NCI-H2029 (cell line): Measurements from ENCODE around the gene DIAPH3.
A peak's percentile ranks its signal among the peaks of the same experiment; 100 is the strongest.

Experiments
- DNase-seq: peaks from one replicate; lab custom pipeline; 2025; lab: John Stamatoyannopoulos, UW

The DIAPH3 gene

DNA sequence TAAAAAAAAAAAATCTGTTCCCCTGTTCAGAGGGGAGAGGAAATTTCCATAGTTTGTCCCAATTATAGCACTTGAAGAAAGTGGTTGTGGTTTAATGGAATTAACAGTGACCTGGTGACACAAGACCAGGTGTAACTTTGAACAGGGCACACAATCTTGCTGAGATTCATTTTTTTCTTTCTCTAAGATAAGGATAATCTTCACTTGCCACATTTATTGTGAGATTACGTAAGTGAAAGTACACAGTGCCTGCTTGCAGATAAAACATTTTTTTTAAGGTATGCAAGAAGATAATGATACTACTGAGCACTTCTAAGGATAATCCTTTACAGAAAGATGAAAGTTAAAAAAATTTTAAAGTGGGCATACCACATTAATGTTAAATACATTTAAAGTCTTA lies 448.1 kb downstream of the DIAPH3 start:
- no peak for DNase-seq

DNA sequence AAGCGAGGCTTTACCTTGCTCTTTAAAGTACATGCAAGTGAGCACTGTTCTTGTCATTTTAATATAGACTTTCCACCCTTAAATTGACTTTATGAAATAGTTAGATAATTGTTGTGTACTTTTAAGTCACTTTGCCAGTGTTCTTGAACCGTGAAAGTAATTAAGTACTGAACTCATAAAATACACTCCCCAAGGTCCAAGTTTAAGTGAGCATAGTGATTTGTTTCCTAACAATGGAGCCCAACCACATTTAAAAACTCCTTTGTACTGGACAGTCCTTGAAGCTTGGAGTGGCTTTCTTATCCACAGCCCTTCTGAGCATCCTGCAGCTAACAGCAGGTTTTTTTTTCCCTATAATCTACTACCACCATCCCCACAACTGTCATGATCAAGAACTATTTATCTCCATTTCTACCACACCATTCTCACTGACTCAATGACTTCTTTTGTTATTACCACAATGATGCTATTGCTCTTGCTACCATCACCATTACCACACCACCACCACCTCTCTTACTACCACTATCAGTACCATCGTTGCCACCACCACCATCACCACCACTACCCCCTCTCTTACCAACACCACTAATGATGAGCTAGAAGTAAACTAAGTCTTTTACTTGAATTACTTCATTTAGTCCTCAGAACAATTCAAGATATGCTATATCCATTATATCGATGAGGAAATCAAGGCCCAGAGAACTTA lies 452.6 kb downstream of the DIAPH3 start:
- no peak for DNase-seq

DNA sequence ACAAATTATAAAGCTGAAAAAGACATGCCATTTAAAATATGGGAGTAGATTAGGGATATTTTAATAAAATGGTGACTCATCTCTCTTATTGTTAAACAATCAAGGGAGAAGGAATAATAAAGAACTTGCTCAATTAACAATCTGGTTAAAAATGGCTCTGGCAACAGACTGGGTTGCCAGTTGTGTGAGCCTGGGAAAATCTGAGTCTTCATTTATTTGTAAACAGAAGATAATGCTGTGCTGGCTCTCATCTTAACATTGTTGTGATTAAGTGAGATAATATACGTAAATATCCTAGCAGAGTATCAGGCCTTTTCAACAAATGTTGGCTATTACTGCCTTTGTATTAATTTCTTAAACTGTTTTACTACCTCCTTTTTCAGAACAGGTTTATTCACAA lies 453.3 kb downstream of the DIAPH3 start:
- no peak for DNase-seq

DNA sequence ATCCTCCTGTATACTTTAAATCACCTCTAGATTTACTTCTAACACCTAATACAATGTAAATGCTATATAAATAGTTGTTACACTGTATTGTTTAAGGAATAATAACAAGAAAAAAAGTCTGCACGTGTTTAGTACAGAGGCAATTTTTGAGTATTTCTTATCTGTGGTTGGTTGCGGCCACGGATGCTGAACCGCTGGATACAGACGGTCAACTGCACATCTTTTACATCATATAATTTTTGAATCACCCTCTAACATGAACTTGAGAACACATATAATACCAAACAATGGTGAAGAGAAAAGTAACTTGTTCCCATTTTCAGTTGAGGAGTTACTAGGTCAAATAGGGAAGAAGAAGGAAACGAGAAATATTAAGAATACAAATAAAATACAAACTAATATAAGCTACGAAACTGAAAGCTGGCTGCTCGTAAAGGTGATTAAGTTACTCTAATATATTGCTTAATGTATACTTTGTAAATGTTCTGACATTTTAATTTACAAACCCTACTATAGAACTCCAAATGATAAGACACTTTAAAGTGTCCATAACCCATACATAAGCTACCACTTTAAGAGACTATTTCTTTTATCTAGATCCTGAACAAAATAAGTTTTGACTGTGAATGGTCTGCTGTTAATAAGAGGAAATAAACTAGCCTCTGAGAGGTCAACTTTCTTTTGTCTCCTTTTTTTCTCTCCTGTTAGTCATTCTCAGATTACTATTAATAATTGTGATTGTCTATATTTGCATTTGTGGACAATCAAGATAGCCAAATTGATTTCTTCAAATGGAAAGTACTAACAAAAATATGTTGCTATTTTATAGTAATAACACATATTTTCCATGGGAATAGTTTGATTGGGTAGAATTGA lies 457.4 kb downstream of the DIAPH3 start:
- no peak for DNase-seq

DNA sequence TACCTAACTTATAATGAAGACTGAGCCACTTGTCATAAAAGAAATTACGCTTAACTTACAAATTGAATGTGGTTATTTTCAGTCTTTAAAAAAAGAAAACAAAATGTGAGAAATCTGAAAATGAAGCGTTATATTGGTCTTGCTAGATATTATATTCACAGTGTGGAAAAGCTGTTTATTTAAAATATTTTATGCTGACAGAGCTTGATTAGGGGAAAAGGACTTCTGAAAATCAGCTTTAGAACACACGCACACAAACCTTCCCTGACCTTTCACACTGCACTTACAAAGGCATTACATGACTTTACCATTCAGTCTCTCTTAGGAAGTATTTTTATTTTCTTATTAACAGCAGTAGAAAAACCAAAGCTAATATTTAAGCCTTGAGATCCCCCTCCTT lies 461.5 kb downstream of the DIAPH3 start:
- DNase-seq: no peak

DNA sequence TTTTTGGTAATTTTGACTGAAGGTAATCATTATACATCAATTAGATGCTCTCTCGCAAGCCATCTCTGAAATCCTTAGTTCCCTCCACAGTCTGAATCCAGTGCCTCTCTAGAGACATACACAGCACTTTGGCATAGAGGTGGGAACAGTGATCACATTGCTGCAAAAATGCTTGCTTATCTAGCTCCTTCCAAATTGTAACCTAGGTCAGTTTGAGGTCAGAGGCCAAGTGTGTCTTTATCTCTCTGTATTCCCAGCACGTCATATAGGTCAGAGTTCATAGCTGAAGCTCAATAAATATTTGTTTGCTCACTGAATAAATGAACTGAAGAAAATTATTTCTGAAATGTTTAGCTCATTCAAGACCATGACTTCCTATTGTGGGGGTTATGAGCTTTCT lies 462.5 kb downstream of the DIAPH3 start:
- no peak for DNase-seq

DNA sequence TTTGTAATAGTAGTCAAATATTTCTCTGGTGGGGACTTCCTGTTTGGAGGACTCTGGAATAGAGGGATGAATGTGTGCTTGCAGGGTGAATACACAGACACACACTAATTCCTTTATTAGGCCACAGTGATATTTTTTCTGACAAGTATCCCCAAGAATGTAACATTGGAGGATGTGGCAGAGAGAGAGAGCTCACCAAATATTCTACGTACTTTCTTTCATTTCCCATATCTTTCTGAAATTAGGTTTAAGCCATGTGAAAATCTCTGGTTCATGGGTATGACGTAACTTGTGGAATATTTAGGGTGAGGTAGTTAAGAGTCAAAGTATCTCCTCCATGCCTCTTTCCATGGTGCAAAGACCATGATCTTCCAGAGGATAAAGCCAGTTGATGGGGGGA lies 463.4 kb downstream of the DIAPH3 start:
- DNase-seq: no peak

DNA sequence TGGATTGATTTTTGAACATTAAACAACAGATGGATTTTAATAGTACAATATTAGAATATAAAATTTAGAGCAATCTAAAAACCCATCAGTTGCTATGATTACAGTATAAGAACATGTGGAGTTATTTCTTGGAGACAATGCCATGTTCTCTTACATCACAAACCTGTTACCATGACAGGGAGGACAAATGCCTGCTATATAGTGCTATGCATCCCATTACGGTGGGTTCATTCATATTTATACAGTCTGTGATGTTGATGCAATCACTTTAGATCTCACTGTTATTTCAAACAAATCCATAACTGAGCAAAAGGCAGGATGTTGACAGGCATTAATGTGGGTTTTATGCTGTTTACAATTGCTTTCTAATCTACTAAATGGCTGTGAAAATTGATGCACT lies 467.5 kb downstream of the DIAPH3 start:
- no peak for DNase-seq

DNA sequence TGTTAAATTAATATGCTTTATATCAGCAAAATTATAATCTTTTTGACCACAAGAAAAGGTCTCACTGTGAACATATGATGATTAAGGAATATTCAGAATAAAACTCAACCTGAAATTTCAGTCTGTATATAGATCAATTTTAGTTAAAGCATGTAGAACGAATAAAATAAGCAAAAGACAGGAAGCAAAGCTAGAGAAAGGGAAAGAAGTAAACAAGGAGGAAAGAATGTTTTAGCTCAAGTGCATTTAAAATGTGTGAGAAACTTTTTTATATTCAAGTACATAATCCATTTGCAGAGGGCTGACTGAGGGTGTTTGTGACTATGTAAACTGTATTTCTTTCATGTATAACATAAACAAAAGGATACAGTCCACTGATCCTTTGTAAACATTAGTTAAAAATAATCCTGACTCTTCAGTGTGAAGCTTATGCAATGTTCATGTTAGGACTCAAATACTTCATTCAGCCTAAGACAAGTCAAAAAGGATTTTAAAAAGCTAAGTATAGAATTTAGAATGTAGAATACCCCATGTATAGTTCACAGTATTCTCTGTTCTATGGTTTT lies 472.1 kb downstream of the DIAPH3 start:
- no peak for DNase-seq

DNA sequence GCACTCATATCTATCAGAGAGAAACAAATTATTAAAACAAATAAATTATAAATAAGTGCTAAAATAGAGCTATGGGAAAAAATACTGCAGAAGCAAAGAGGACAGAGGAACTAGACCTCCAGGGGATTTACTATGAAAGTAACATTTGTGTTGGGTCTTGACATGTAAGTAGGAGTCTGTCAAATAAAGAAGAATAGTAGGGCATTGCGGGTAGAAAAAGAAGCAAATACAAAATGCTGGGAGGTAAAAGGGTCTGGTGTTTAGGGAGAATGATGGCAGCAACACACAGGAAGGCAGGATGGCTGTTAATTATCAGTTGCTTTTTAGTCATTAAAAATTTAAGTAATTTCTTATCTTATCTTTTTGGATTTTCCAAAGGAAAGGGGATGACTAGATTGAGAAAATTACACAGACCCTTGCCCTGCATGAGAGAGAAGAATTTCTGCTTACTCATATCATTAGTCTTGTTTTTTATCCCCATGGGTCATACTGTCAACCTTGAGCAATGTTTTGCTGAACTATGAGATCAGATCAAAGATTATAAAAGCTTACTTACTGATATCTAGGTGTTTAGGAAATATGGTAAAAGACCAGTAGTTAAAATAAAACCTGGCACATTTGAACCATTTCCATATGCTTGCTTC lies 472.7 kb downstream of the DIAPH3 start:
- DNase-seq: no peak

DNA sequence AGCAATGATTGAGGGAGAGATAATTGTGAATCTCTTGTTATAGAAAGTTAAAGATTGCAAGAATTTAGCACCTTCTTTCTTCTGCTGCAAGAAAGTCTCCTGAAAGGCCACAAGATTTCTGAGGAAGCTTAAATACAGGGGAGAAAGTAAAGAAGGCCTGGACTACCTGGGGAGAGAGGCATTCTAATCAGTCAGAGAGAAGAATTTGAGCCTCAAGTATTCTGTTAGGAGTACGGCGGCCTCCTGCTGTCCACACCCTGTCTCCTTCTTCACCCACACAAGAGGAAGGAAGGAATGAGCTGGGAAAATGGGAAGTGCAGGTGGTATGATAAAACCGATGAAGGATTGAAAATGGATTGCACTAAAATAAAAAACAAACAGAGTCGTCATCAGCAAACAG lies 474.7 kb downstream of the DIAPH3 start:
- DNase-seq: no peak

DNA sequence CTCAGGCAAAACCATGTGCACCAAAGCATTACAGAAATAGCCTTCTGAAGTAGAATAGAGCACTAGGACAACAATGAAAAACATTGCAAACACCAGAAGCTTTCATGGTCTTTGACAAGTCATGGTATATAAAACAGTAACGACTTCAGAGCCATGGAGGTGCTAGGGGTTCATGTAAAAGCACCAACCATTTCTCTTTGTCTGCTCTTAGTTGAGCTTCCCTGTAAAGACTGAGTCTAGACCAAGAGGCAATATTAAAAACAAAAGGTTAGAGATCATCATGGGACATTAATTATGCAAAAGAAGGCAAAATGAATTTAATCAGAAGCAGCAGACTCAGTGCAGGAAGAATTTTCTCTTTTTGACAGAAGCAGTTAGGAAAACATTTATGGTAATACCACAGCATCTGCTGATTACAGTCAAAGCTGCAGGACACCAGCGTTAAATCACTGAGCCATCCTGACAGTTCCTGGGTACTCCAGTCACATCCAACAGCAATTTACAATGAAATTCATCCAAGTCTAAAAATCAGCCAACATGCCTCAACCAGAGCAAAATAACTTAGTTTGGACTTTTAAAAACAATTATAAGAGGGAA lies 476.8 kb downstream of the DIAPH3 start:
- DNase-seq: no peak

DNA sequence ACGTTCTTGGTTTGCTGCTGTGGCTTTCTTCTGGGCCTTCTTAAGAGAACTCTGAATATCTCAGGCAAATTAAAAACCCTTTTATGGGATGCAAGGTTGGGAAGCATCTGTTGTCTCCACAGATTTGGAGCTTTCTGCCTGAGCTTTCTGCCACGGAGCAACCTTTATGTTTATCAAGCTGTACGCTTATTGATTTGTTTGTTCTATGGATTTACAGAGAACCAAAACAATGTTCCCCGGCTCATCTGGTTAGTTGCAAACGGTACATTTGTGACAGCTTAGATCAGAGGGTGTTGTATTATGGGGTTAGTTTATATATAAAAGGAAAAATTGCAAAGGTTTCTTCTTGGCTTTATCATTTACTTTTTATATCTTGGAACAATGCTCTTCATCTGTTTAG lies 479.6 kb downstream of the DIAPH3 start:
- DNase-seq: no peak

DNA sequence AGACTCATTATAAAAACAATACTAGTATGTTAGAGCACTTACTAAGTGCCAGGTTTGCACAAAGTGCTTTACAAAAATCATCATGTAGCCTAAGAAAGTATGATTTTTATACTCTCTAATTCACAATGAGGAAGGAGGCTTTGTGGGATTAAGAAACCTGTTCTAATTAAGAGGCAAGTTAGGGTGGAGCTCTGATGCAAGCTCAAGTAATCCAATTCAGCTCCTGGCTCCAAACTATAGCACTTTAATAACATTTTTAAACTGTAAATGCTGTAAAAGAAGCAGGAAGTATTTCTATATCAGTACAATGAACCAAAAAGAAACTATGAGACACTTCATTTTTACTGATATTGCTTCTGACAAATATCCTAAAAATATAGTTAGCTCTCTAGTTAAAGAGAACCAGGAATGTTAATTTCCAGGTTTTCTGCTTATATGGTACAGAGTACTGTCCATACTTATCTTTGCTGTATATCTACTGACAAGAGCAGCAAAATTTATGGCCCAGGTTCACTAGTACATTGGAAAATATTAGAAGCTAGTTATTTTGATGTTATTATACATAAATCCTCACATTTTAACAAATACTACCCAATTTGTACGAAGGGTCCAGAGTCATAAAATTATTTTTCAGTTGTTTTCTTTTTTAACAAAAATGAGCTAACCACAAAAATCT lies 482.0 kb downstream of the DIAPH3 start:
- no peak for DNase-seq

DNA sequence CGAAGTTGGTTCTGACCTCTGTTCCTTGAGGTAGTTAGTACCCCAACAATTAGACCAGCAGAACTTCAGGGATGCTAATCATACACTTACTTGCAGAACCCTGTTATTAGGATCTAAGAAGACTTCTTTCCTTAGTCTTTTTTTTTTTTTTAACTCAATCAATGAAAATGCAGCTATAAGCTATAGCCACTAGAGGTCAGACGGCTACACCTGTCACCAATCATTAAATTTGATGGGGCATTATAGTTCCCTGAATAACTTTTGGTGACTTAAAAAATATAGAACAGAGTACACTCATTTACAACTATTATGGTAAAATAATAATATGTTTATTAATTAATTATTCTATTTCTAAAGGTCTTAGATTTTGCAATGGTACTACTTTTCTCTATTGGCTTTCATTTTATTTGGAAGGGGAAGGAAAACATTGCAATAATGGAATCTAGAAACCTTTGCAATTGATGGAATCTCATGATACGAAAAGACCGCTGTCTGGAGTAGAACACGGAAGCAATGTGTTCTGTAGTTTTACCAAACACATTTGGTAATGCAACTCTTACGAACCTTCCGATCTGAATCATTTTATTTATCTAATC lies 483.2 kb downstream of the DIAPH3 start:
- no peak for DNase-seq

DNA sequence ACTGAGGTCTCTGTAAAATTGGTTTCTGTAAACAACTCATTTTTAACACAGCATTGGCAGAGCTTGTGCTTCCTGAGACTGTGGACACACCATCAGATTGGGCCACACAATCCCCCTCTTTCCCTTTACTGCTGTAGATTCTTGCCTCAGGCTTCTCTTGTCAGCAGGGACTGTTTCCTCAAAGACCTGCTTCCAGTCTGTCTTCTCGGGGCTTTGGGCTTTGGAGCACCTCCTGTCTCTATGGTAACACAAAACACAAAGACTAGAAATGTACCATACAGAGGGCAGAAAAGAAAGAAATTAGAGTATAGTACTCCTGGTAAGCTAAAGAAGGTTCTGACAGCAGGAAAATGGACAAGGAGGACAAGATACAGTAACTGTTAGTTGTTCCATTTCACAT lies 484.5 kb downstream of the DIAPH3 start:
- DNase-seq: no peak

DNA sequence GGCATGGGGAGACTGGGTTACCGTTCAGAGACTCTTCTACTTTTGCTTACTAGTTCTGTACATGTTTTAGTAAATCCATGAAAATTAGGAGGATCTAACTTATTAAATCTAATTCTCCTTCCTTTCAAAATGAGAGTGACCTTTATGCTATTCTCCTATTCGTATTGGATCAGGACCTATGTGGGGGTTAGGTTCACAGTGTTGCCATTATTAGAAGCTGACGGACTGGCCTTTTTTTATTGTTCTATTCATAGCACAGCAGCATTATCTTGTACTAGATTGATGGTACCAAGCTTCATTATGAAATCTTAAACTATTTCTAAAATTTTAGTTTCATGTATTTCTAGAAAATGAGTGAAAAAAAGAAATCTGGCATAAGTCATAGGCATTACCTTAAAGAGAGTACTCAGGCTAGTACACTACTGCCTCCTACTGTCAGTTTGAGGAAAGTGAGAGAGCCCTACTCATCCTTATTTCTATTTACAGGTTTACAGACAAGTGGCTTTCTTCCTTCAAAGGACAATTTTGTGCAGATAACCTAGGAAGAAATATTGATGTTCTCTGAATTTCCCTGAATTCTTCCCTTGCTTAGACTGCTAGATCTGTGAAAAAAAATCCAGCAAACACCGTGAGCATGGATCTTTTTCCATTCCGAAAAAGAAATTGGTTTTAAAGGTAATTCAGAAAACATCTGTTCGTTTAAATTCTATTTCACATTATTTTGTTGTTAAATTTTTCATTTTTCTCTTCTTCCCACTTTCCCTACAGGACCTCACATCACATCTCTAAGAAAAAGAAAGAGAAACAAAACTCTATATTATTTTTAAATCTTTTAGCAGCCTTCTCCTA lies 485.5 kb downstream of the DIAPH3 start:
- peak; percentile 10 for DNase-seq

DNA sequence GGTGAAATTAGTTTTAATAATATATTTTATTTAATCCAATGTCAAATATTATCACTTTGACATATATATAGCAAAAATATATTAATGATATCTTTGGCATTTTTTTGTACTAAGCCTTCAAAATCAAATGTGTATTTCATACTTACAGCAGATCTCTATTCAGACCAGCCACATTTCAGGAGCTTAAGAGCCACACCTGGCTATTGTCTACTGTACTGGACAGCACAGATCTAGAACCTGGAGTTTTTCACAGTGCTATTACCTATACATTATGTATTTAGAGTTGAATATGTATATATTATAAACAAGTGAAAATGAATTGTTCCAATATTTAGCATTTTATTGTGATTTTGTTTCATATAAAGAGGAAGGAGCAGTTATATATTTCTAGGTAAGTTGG lies 486.3 kb downstream of the DIAPH3 start:
- no peak for DNase-seq

DNA sequence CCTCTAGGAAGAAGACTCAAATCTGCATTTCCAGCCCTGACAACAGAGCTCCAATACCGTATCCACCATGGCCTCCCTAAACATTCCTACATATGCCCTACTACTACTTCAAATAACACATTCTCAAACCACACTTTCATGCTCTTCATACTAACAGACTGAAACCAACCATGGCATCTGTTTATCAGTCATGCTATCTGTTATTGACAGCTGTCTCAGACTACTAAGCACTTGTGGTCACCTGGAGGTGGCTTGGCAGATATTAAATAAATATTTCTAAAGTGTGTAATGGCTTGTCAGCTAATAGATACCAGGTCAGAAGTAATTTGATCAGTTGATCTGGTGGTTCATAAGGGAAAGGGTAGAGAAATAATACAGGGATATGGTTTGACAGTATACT lies 489.1 kb downstream of the DIAPH3 start:
- no peak for DNase-seq

DNA sequence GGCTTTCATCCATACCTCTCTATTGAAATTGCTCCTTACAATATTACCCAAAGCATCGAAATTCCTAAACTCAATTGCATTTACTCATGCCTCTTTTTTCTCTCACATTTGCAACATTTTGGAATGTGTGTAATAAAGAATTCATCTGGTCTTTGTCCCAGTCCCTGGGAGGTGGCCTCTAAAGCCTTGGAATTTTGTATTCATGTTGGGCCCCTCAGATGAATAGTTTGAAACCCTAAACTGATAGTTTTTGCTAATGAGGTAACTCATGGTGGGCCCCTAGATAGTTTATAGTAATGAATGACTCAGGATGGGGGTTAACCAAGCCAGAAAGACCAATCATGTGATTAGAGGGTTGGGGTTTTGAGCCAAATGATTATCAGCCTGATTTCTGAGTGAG lies 490.4 kb downstream of the DIAPH3 start:
- DNase-seq: no peak
